OCI-LY7 (cell line): ENCODE results near the gene SEMA4B. TPM values are rescaled to one million over a fixed set of nuclear protein-coding genes. Genes with fewer than 3 reads are reported as not detected.
A peak's percentile ranks its signal among the peaks of the same experiment; 100 is the strongest.

ENCODE experiments used
- BruUV-seq: library from RNA; stranded (reverse); fragments of 400-500 nt; replicated peaks from 2 replicates; lab custom pipeline; 2021; lab: Mats Ljungman, UMichigan
- CTCF ChIA-PET: fragments of 300-600 bp; sonication (Branson Sonifier 250); formaldehyde crosslinking; loops from one replicate; lab custom pipeline; 2022; ENCODE audit warnings: antibody characterized with exemption; ENCODE audit not compliant: unreplicated experiment; lab: Charles Lee
- POLR2A ChIA-PET: fragments of 300-600 bp; sonication (Branson Sonifier 250); formaldehyde crosslinking; loops from one replicate; lab custom pipeline; 2022; ENCODE audit warnings: antibody characterized with exemption; lab: Charles Lee
- DNase-seq: peaks from one replicate; pipeline ENCODE4 v3.0.0-alpha.2; 2015; ENCODE audit warnings: low spot score
- H2AFZ ChIP-seq: fragments of 200-600 bp; sonication (generic), shearing (Covaris generic); 2 replicates; pipeline ENCODE4 v1.6.1; 2014; ENCODE audit warnings: mild to moderate bottlenecking, antibody characterized with exemption, low read length, moderate library complexity
- H3K27ac ChIP-seq: fragments of 200-600 bp; sonication (generic); 2 replicates; pipeline ENCODE4 v1.5.1; 2014; ENCODE audit warnings: mixed run types, low read depth, mild to moderate bottlenecking, moderate library complexity, low read length, inconsistent platforms; ENCODE audit not compliant: poor library complexity, severe bottlenecking
- H3K36me3 ChIP-seq: fragments of 200-600 bp; sonication (generic); 2 replicates; pipeline ENCODE4 v1.6.1; 2014; ENCODE audit warnings: mild to moderate bottlenecking, antibody characterized with exemption, low read length, moderate library complexity, mixed read lengths; ENCODE audit not compliant: insufficient read depth
- H3K4me1 ChIP-seq: fragments of 200-600 bp; sonication (generic); 2 replicates; pipeline ENCODE4 v1.5.1; 2014; ENCODE audit warnings: mild to moderate bottlenecking, low read length; ENCODE audit not compliant: insufficient read depth, poor library complexity, severe bottlenecking
- H3K4me2 ChIP-seq: fragments of 200-600 bp; sonication (generic); 2 replicates; pipeline ENCODE4 v1.6.1; 2014; ENCODE audit warnings: mild to moderate bottlenecking, low read length
- H3K4me3 ChIP-seq: fragments of 200-600 bp; sonication (generic); 2 replicates; pipeline ENCODE4 v1.5.1; 2014; ENCODE audit warnings: mild to moderate bottlenecking, low read depth, low read length; ENCODE audit not compliant: poor library complexity, severe bottlenecking
- H3K79me2 ChIP-seq: fragments of 200-600 bp; sonication (generic); 2 replicates; pipeline ENCODE4 v1.6.1; 2016; ENCODE audit warnings: low read depth, mild to moderate bottlenecking, low read length, moderate library complexity, mixed read lengths; ENCODE audit not compliant: insufficient read depth
- H3K9me2 ChIP-seq: fragments of 200-600 bp; sonication (generic); 2 replicates; pipeline ENCODE4 v1.6.1; 2016; ENCODE audit warnings: mild to moderate bottlenecking, low read length, mixed read lengths; ENCODE audit not compliant: insufficient read depth
- H3K9me3 ChIP-seq: fragments of 200-600 bp; sonication (generic); 2 replicates; pipeline ENCODE4 v1.6.1; 2014; ENCODE audit warnings: mild to moderate bottlenecking, mixed run types, low read length, mixed read lengths
- H4K20me1 ChIP-seq: fragments of 200-600 bp; sonication (generic); 2 replicates; pipeline ENCODE4 v1.6.1; 2014; ENCODE audit warnings: mild to moderate bottlenecking, antibody characterized with exemption, low read length, moderate library complexity, mixed read lengths; ENCODE audit not compliant: insufficient read depth
- CTCF ChIP-seq: fragments of 200-600 bp; sonication (generic); conservative IDR thresholded peaks from 2 replicates; pipeline ENCODE4 v1.5.1; 2014; ENCODE audit warnings: mild to moderate bottlenecking, antibody characterized with exemption, low read length, moderate library complexity, mixed read lengths
- EZH2phosphoT487 ChIP-seq: fragments of 200-600 bp; sonication (generic); IDR thresholded peaks from 2 replicates; pipeline ENCODE4 v1.6.1; 2018; ENCODE audit warnings: low read depth, borderline replicate concordance, mild to moderate bottlenecking, mixed run types, antibody characterized with exemption, low read length, moderate library complexity, mixed read lengths
- intact Hi-C: fragments of 100-400 bp; cut with micrococcal nuclease; formaldehyde crosslinking; loops from one replicate; pipeline ENCODE4 v1.10.0; 2022; ENCODE audit not compliant: unreplicated experiment
- total RNA-seq, 2 experiments: library from RNA; depleted of rRNA in 1 of 2; stranded (reverse); fragments of >200 nt in 1 of 2; shearing (Covaris generic) in 1 of 2; gene quantifications; 2 replicates each; pipeline ENCODE4 v1.2.3, GENCODE V29; 2014 to 2022

The SEMA4B gene
- total RNA-seq, 2 experiments from 2014 or later: 21.9 to 34.9 TPM

- Histone ChIP-seq H3K27ac (no peak overlapping the region), H3K9me2 (no peaks in the 10 kb centered on the region), H3K9me3 (no peaks in the 10 kb centered on the region), H3K4me1 (peaks cover 5% of the 10 kb centered on the region), H3K4me3 (no peak overlapping the region), H2AFZ (no peak overlapping the region), H3K4me2 (no peak overlapping the region), H3K79me2 (no peaks in the 10 kb centered on the region), H3K36me3 (no peaks in the 10 kb centered on the region), H4K20me1 (no peaks in the 10 kb centered on the region)
- BruUV-seq: no TSS peak
- ChIA-PET POLR2A (interaction anchor here (0.7 to 0.9 kb wide), 6 partner anchors 13 to 1487 kb away, joined by 3 to 5 read pairs (median 4); partner anchors contain the start of gene SEMA4B), CTCF (interaction anchor here (1.3 kb wide), 1 partner anchor 17 kb away, joined by 6 read pairs; no protein-coding TSS in a partner anchor)
- TF ChIP-seq EZH2phosphoT487: no peak
- no peak for TF ChIP-seq CTCF
- no peak for DNase-seq
- intact Hi-C loops: no loop called here
Observed at GRCh38 chr15:90213818-90214204, 12.7 kb downstream of the SEMA4B start.

- Histone ChIP-seq H3K9me3 (no peaks in the 10 kb centered on the region), H4K20me1 (no peaks in the 10 kb centered on the region), H3K79me2 (no peaks in the 10 kb centered on the region), H3K9me2 (no peaks in the 10 kb centered on the region), H3K4me3 (no peak overlapping the region), H2AFZ (no peak overlapping the region), H3K4me2 (peak overlapping the region; percentile 3; the same call in 1 of the 2 replicates), H3K27ac (no peak overlapping the region), H3K4me1 (peaks cover 11% of the 10 kb centered on the region), H3K36me3 (no peaks in the 10 kb centered on the region)
- intact Hi-C loops: no loop called here
- BruUV-seq: no TSS peak
- TF ChIP-seq EZH2phosphoT487 (no peak), CTCF (no peak)
- ChIA-PET CTCF (no interaction called here), POLR2A (interaction anchor here (0.6 to 1.2 kb wide), 9 partner anchors 9 to 297 kb away, joined by 3 to 5 read pairs (median 4); no protein-coding TSS in a partner anchor)
- DNase-seq: no peak
Observed at GRCh38 chr15:90214553-90215196, 13.5 kb downstream of the SEMA4B start.
